GM18526 (cell line): ENCODE measurements around the gene IQCF2.

Source experiments
- POLR2A ChIP-seq: IDR thresholded peaks from 3 replicates; pipeline ENCODE4 v1.6.1; 2011; ENCODE audit not compliant: insufficient read length; ENCODE audit errors: extremely low read depth

The IQCF2 gene

GRCh38 chr3:51908026-51908425 lies 46.6 kb downstream of the IQCF2 start:
- no peak for TF ChIP-seq POLR2A
